GM10847 (cell line): ENCODE data around the gene CYP4F22.

ENCODE experiments used
- POLR2A ChIP-seq: IDR thresholded peaks from 2 replicates; pipeline ENCODE4 v1.6.1; 2011; ENCODE audit not compliant: insufficient read length; ENCODE audit errors: extremely low read depth

The CYP4F22 gene

GRCh38 chr19:15479391-15480345 lies 28.7 kb upstream of the CYP4F22 start, which contains the start of gene PGLYRP2:
Gene PGLYRP2, minus strand, starts transcription at chr19:15479501. Its CDS starts 130 bp downstream, at chr19:15479371.
- TF ChIP-seq POLR2A = no peak

DNA sequence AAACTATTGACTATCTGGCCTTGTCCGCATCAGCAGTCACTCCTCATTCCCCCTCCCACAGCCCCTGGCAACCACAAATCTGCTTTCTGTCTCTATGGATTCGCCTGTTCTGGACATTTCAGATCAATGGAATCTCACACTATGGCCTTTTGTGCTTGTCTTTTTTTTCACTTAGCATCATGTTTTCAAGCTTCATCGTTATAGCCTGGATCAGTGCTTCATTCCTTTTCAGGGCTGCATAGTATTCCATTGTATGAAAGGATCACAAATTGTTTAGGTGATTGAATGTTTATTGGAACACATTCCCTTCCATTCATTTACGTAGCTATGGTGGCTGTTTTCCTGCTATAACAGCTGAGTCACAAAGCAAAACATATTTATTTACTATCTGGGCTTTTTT lies 21.3 kb upstream of the CYP4F22 start:
- TF ChIP-seq POLR2A = no peak

- no peak for TF ChIP-seq POLR2A
These were observed 19.7 kb upstream of the CYP4F22 start for GRCh38 chr19:15488489-15489226.

DNA sequence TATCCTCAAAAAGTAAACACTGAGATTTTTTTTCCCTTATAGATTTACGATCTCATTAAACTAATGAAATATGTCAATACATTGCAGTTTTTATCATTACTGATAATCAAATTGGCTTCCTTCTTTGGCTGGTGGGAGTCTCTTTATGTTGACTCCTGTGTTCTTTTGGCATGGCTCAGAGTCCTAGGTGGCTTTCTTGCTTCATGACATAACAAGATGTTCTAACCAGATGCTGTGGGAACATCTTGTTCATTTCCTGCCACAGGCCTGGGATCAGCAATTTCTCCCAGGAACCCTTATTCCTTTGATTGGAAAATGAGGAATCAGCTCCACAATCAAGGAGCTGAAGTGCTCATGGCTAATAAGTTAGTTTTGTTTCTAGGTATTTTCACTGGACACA lies 13.2 kb upstream of the CYP4F22 start:
- no peak for TF ChIP-seq POLR2A

DNA sequence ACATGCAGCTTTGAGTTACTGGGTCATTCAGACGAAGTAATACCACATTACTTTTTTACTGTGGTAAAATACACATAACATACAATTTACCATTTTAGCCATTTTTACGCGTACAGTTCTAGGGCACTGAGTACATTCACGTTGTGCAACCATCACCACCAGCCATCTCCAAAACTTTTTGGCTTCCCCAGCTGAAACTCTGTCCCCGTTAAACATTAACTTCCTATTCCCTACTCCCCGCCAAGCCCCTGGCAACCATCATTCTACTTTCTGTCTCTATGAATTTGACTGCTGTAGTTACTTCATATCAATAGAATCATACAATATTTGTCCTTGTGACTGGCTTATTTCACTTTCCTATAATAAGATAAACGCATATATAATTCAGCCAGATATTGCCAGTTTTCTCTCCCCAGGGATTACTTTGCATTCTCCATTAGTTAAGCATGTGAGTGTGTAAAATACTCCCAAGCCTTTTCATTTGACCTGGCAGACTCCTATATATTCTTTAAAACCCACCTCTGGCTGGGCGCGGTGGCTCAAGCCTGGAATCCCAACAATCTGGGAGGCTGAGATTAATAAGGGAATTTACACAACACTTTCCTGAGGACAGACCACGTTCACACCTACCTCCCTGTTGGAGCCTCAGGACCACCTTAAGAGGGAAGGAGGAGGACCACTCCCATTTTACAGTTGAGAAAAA lies 10.0 kb upstream of the CYP4F22 start:
- TF ChIP-seq POLR2A = no peak

DNA sequence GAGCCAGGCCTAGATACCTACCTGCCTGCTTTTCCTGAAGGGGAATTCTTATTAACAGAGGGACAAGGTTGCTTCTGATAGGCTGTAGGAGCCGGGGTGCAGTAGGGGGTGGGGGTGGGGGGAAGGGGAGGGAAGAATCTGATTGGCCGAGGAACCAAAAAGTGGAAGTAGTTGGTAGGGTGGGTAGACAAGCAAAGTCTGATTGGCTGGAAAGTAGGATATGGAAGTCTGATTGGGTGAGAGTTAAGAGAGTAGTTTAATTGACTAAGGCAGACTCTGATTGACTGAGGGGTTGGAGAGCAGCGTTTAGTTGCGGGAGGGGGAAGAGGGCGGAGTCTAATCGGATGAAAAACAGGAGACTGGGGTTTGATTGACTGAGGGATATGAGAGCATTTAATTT lies 9.4 kb upstream of the CYP4F22 start:
- TF ChIP-seq POLR2A = no peak

DNA sequence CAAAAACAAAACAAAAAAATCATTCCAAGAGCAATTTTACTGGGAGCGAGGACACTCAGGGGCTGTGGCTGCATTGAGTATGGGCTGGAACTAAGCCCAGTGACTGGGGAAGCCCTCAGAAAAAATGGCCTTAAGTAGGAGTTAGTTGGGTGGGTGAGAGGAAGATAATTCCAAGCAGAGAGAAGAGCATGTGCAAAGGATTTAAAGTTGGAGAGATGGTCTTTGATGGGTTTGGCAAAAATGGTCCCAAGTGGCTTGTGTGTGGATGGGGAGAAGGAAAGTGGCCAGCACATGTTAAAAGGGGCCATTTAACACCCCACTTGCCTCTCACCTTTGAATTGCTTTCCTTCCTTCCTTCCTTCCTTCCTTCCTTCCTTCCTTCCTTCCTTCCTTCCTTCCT lies 6.7 kb upstream of the CYP4F22 start:
- TF ChIP-seq POLR2A = no peak

- no peak for TF ChIP-seq POLR2A
These were observed 6.1 kb upstream of the CYP4F22 start for GRCh38 chr19:15502264-15502663.

DNA sequence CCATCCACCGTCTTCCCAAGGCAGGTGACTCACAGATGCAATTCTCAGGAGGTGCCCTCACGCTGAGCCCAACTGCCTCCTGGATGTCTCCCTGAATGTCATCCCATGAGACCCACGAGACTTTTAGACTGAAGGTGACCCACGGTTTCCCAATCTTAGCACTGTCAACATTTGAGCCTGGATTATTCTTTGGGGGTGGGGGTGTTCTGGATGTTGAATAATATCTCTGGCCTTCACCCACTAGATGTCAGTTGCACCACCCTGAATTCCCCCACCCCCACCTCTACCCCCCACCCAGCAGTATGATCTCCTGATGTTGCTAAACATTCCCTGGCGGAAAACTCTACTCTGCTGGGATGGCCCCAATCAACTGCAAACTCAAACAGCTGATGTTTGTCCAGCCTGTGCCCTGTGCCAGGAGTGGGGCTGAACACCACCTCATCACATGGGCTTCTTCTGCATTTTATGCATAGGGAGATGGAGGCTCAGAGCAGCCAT lies 2.2 kb upstream of the CYP4F22 start:
- no peak for TF ChIP-seq POLR2A

- no peak for TF ChIP-seq POLR2A
These were observed 974 bp upstream of the CYP4F22 start for GRCh38 chr19:15507068-15508034.

GRCh38 chr19:15511671-15512424 lies 3.5 kb downstream of the CYP4F22 start:
- TF ChIP-seq POLR2A = no peak

- TF ChIP-seq POLR2A = no peak
These were observed 8.0 kb downstream of the CYP4F22 start for GRCh38 chr19:15516363-15516762.

- no peak for TF ChIP-seq POLR2A
These were observed 9.5 kb downstream of the CYP4F22 start for GRCh38 chr19:15517778-15518177.
